Lower leg skin (tissue), 3 donors: ENCODE measurements around the gene ZFYVE27.

Experiments
- POLR2A ChIP-seq, 2 donors: fragments of 450-650 bp; IDR thresholded peaks; one replicate each; pipeline ENCODE4 v1.6.1; 2016 to 2017; ENCODE audit warnings: antibody characterized with exemption in 2 of 2, mild to moderate bottlenecking in 1 of 2, moderate library complexity in 1 of 2
- TF ChIP-seq, protein P1 (sequence below), 3 donors: fragments of 450-650 bp; IDR thresholded peaks; one replicate each; pipeline ENCODE4 v1.5.1; 2016; ENCODE audit warnings: antibody characterized with exemption in 3 of 3, mild to moderate bottlenecking in 3 of 3, moderate library complexity in 2 of 3

DNA sequence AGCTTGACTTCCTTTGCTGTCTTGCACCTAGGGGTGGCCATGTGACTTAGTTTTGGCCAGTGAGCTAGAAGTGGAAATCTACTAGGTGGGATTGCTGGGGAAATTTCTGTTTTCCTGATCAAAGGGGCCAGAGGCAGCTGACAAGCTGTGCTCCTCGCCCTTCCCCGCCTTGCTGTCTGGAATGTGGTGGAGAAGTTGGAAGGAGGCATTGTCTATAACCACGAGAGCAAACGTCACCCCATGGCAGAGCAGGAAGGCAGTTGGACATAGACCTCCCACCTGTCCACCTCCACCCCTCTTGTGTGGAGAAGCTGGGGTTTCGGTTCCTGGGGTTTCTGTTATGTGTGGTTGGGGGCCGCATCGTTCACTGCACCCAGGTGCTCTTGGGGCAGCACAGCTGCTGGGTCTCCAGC lies 27.6 kb downstream of the ZFYVE27 start:
- TF ChIP-seq, protein P1, sequence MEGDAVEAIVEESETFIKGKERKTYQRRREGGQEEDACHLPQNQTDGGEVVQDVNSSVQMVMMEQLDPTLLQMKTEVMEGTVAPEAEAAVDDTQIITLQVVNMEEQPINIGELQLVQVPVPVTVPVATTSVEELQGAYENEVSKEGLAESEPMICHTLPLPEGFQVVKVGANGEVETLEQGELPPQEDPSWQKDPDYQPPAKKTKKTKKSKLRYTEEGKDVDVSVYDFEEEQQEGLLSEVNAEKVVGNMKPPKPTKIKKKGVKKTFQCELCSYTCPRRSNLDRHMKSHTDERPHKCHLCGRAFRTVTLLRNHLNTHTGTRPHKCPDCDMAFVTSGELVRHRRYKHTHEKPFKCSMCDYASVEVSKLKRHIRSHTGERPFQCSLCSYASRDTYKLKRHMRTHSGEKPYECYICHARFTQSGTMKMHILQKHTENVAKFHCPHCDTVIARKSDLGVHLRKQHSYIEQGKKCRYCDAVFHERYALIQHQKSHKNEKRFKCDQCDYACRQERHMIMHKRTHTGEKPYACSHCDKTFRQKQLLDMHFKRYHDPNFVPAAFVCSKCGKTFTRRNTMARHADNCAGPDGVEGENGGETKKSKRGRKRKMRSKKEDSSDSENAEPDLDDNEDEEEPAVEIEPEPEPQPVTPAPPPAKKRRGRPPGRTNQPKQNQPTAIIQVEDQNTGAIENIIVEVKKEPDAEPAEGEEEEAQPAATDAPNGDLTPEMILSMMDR (IDR thresholded peaks at IDR 0.05): no peak
- no peak for TF ChIP-seq POLR2A (IDR thresholded peaks at IDR 0.05)
